SK-N-SH (cell line): ENCODE data around the gene GRAMD2A. TPM values are rescaled to one million over a fixed set of nuclear protein-coding genes. Genes with fewer than 3 reads are reported as not detected.

Experiments
- CTCF ChIA-PET: fragments of 300-600, 350-600 bp; formaldehyde crosslinking; extraction: SDS; loops from one replicate; lab custom pipeline; 2021; lab: Yijun Ruan, JAX
- POLR2A ChIA-PET: fragments of 350-600 bp; sonication (Branson Sonifier 250); formaldehyde crosslinking; extraction: SDS; loops from one replicate; lab custom pipeline; 2020; ENCODE audit warnings: antibody characterized with exemption, inconsistent platforms; lab: Yijun Ruan, JAX
- DNase-seq: peaks from one replicate; pipeline ENCODE4 v3.0.0; 2012
- H2AFZ ChIP-seq: fragments of 200-600 bp; sonication (generic); 2 replicates; pipeline ENCODE4 v1.8.1; 2016; ENCODE audit warnings: antibody characterized with exemption, mild to moderate bottlenecking, low read depth
- H3F3A ChIP-seq: fragments of 200-600 bp; sonication (generic); replicated peaks from 2 replicates; pipeline ENCODE3; 2016; ENCODE audit warnings: antibody characterized with exemption, mild to moderate bottlenecking; ENCODE audit not compliant: insufficient read depth
- H3K27ac ChIP-seq, 2 experiments: fragments of 200-500 bp in 1 of 2; fragments of 200-600 bp in 1 of 2; sonication (Bioruptor generic) in 1 of 2; sonication (generic), shearing (Covaris generic) in 1 of 2; 2 replicates each; pipeline versions ENCODE4 v1.5.1 to v1.6.1; 2014 to 2016; ENCODE audit warnings: low read depth in 2 of 2, inconsistent platforms in 1 of 2, low read length in 1 of 2, mild to moderate bottlenecking in 1 of 2, mixed read lengths in 1 of 2
- H3K27me3 ChIP-seq: fragments of 200-600 bp; sonication (generic), shearing (Covaris generic); 2 replicates; pipeline ENCODE4 v1.6.1; 2016; ENCODE audit warnings: mixed run types; ENCODE audit not compliant: insufficient read depth
- H3K36me3 ChIP-seq, 2 experiments: fragments of 200-500 bp in 1 of 2; fragments of 200-600 bp in 1 of 2; sonication (Bioruptor generic) in 1 of 2; sonication (generic) in 1 of 2; replicated peaks in 1 of 2; 2 replicates each; pipeline versions ENCODE3 to v1.5.1; 2014 to 2016; ENCODE audit warnings: low read length in 1 of 2, mild to moderate bottlenecking in 1 of 2; ENCODE audit not compliant: insufficient read depth in 2 of 2, control insufficient read depth in 1 of 2
- H3K4me1 ChIP-seq, 2 experiments: fragments of 200-500 bp in 1 of 2; fragments of 200-600 bp in 1 of 2; sonication (Bioruptor generic) in 1 of 2; sonication (generic), shearing (Covaris generic) in 1 of 2; 2 replicates each; pipeline versions ENCODE4 v1.5.1 to v1.6.1; 2014 to 2016; ENCODE audit warnings: low read depth in 1 of 2, low read length in 1 of 2, mixed run types in 1 of 2; ENCODE audit not compliant: insufficient read depth in 2 of 2, control insufficient read depth in 1 of 2
- H3K4me2 ChIP-seq: fragments of 200-600 bp; sonication (generic), shearing (Covaris generic); 2 replicates; pipeline ENCODE4 v1.6.1; 2017; ENCODE audit warnings: mixed run types
- H3K4me3 ChIP-seq, 2 experiments: fragments of 200-500 bp in 1 of 2; fragments of 200-600 bp in 1 of 2; sonication (Bioruptor generic) in 1 of 2; sonication (generic), shearing (Covaris generic) in 1 of 2; 2 replicates each; pipeline versions ENCODE4 v1.5.1 to v1.8.1; 2014 to 2016; ENCODE audit warnings: low read depth in 2 of 2, inconsistent platforms in 1 of 2, low read length in 1 of 2, mild to moderate bottlenecking in 1 of 2, mixed read lengths in 1 of 2, moderate library complexity in 1 of 2
- H3K79me2 ChIP-seq: fragments of 200-600 bp; sonication (generic); 2 replicates; pipeline ENCODE4 v1.8.1; 2017; ENCODE audit warnings: mild to moderate bottlenecking; ENCODE audit not compliant: insufficient read depth
- H3K9ac ChIP-seq: fragments of 200-600 bp; sonication (generic); 2 replicates; pipeline ENCODE4 v1.6.1; 2017; ENCODE audit warnings: mixed run types
- H3K9me2 ChIP-seq: fragments of 200-600 bp; sonication (generic); 2 replicates; pipeline ENCODE4 v1.6.1; 2017; ENCODE audit warnings: mixed run types
- H3K9me3 ChIP-seq: fragments of 200-600 bp; sonication (generic); 2 replicates; pipeline ENCODE4 v1.6.1; 2017; ENCODE audit warnings: mixed run types, mild to moderate bottlenecking, moderate library complexity
- H4K20me1 ChIP-seq: fragments of 200-600 bp; sonication (generic); 2 replicates; pipeline ENCODE4 v1.6.1; 2017; ENCODE audit warnings: mild to moderate bottlenecking, mixed run types; ENCODE audit not compliant: insufficient read depth
- CTCF ChIP-seq: fragments of 200-600 bp; sonication (generic); IDR thresholded peaks from 2 replicates; pipeline ENCODE4 v1.6.1; 2017; ENCODE audit warnings: antibody characterized with exemption, mild to moderate bottlenecking, moderate library complexity
- EP300 ChIP-seq, 2 experiments: IDR thresholded peaks; 2 replicates each; pipeline versions ENCODE4 v1.4.0 to v1.6.1; 2012; ENCODE audit warnings: borderline replicate concordance in 1 of 2, low read depth in 1 of 2, low read length in 1 of 2
- EZH2phosphoT487 ChIP-seq: fragments of 200-600 bp; sonication (generic); IDR thresholded peaks from 2 replicates; pipeline ENCODE4 v1.6.1; 2017; ENCODE audit warnings: low read depth, mixed run types, mild to moderate bottlenecking, antibody characterized with exemption, moderate library complexity, borderline replicate concordance
- GABPA ChIP-seq: IDR thresholded peaks from 2 replicates; pipeline ENCODE4 v1.4.0; 2012; ENCODE audit warnings: low read depth, mild to moderate bottlenecking
- JUND ChIP-seq: IDR thresholded peaks from 2 replicates; pipeline ENCODE4 v1.4.0; 2012
- MAX ChIP-seq: IDR thresholded peaks from 2 replicates; pipeline ENCODE4 v1.4.0; 2012; ENCODE audit warnings: low read depth
- REST ChIP-seq: IDR thresholded peaks from 2 replicates; pipeline ENCODE4 v1.6.1; 2012; ENCODE audit warnings: mild to moderate bottlenecking, low read depth, low read length, moderate library complexity
- RXRA ChIP-seq: IDR thresholded peaks from 2 replicates; pipeline ENCODE4 v1.4.0; 2012; ENCODE audit warnings: low read depth, mild to moderate bottlenecking, borderline replicate concordance
- WGBS: methylation state at CpG from one replicate; pipeline ENCODE4 v1.1.6; 2017; ENCODE audit warnings: low lambda C conversion rate; 5-methylcytosine and 5-hydroxymethylcytosine counted together
- polyA plus RNA-seq, 3 experiments: library from polyadenylated mRNA; depleted of rRNA; stranded (reverse); fragments of >200 nt; gene quantifications; 2 replicates each; pipeline ENCODE4 v1.2.3, GENCODE V29; 2012
- TF ChIP-seq, protein P1 (sequence below): fragments of 150-350 bp; IDR thresholded peaks from 2 replicates; pipeline ENCODE4 v1.6.1; 2016; ENCODE audit warnings: mild to moderate bottlenecking, low read depth, low read length
- TF ChIP-seq, protein P2 (sequence below): IDR thresholded peaks from 2 replicates; pipeline ENCODE4; 2012

Gene GRAMD2A
- polyA plus RNA-seq, 1 of the 3 experiments (the other 2 are of a cell fraction) = 0.10 TPM

GRCh38 chr15:72128359-72128758 lies 69.2 kb downstream of the GRAMD2A start:
- DNase-seq = no peak
- no peak for TF ChIP-seq EP300 (IDR thresholded peaks at IDR 0.05; ENCODE audit: borderline replicate concordance in 1 of 2, low read depth in 1 of 2, low read length in 1 of 2)
- no peak for TF ChIP-seq REST
- no peak for TF ChIP-seq MAX
- no peak for TF ChIP-seq GABPA
- TF ChIP-seq, protein P1, sequence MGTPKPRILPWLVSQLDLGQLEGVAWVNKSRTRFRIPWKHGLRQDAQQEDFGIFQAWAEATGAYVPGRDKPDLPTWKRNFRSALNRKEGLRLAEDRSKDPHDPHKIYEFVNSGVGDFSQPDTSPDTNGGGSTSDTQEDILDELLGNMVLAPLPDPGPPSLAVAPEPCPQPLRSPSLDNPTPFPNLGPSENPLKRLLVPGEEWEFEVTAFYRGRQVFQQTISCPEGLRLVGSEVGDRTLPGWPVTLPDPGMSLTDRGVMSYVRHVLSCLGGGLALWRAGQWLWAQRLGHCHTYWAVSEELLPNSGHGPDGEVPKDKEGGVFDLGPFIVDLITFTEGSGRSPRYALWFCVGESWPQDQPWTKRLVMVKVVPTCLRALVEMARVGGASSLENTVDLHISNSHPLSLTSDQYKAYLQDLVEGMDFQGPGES = no peak
- CTCF ChIA-PET = interaction anchor here (2.1 kb wide), 1 partner anchor 28 kb away, joined by 11 read pairs; no protein-coding TSS in a partner anchor
- Histone ChIP-seq H3K9ac (no peak overlapping the region), H3F3A (peaks cover 3% of the 10 kb centered on the region), H3K27me3 (no peaks in the 10 kb centered on the region), H3K4me1 (no peaks in the 10 kb centered on the region; a peak in 1 of 4 replicates), H3K4me3 (no peak overlapping the region), H3K4me2 (no peak overlapping the region), H3K79me2 (no peaks in the 10 kb centered on the region), H3K9me3 (no peaks in the 10 kb centered on the region), H3K36me3 (no peaks in the 10 kb centered on the region), H3K27ac (no peak overlapping the region), H2AFZ (no peak overlapping the region), H4K20me1 (no peaks in the 10 kb centered on the region), H3K9me2 (no peaks in the 10 kb centered on the region)
- POLR2A ChIA-PET = no interaction called here

DNA sequence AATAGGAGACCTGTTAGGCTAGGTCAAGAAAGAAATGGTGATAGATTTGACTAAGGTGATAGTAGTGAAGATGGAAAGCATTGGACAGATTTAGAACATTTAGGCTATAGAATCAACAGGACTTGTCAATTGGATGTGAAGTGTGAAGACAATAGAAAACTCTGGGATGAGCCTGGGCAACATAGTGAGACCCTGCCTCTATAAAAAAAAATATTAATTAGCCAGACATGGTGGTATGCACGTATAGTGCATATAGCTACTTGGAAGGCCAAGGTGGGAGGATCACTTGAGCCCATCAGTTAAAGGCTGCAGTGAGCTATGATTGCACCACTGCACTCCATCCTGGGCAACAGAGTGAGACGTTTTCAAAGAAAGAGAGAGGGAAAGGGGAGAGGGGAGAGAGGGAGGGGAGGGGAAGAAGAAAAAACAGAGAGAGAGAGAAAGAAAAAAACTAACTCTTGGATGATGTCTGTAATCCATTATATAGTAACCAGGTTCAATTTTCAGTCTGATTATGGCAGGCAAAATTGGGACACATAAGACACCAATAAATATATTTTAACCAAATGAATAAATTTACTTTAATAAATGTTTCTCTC lies 69.8 kb downstream of the GRAMD2A start:
- ChIA-PET POLR2A (no interaction called here), CTCF (interaction anchor here (2.1 kb wide), 1 partner anchor 28 kb away, joined by 11 read pairs; no protein-coding TSS in a partner anchor)

More for the DNA sequence above, 69.8 kb downstream of the GRAMD2A start:
- no peak overlapping the region for H3K4me3 ChIP-seq
- no peaks in the 10 kb centered on the region for H3K79me2 ChIP-seq
- H3K4me1 ChIP-seq = no peaks in the 10 kb centered on the region; a peak in 1 of 4 replicates
- H3K27ac ChIP-seq = no peak overlapping the region
- no peak for DNase-seq
- no peaks in the 10 kb centered on the region for H3K9me2 ChIP-seq
- H2AFZ ChIP-seq = no peak overlapping the region
- H3F3A ChIP-seq = peaks cover 3% of the 10 kb centered on the region
- no peaks in the 10 kb centered on the region for H3K27me3 ChIP-seq
- no peak for TF ChIP-seq EZH2phosphoT487
- TF ChIP-seq EP300 (IDR thresholded peaks at IDR 0.05; ENCODE audit: borderline replicate concordance in 1 of 2, low read depth in 1 of 2, low read length in 1 of 2) = no peak
- TF ChIP-seq, protein P2, sequence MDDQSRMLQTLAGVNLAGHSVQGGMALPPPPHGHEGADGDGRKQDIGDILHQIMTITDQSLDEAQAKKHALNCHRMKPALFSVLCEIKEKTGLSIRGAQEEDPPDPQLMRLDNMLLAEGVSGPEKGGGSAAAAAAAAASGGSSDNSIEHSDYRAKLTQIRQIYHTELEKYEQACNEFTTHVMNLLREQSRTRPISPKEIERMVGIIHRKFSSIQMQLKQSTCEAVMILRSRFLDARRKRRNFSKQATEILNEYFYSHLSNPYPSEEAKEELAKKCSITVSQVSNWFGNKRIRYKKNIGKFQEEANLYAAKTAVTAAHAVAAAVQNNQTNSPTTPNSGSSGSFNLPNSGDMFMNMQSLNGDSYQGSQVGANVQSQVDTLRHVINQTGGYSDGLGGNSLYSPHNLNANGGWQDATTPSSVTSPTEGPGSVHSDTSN = no peak
- TF ChIP-seq CTCF = no peak
- no peak for TF ChIP-seq JUND
- TF ChIP-seq RXRA = no peak
- TF ChIP-seq, all 33 proteins: peak for 0
- no peaks in the 10 kb centered on the region for H4K20me1 ChIP-seq
- no peaks in the 10 kb centered on the region for H3K36me3 ChIP-seq
- no peak overlapping the region for H3K4me2 ChIP-seq
- 57% methylated on average over 2 of the region's 2 CpGs for WGBS
- H3K9me3 ChIP-seq = no peaks in the 10 kb centered on the region
- H3K9ac ChIP-seq = no peak overlapping the region
